Gastroesophageal sphincter (tissue), 3 donors: ENCODE results near the gene SLC66A1.

Experiments used
- EP300 ChIP-seq: sonication (generic); formaldehyde crosslinking; IDR thresholded peaks from one replicate; pipeline ENCODE4 v1.6.1; 2017; ENCODE audit warnings: antibody characterized with exemption, mild to moderate bottlenecking
- POLR2A ChIP-seq, 2 donors: fragments of 450-650 bp; IDR thresholded peaks; one replicate each; pipeline ENCODE4 v1.6.1; 2017; ENCODE audit warnings: antibody characterized with exemption in 2 of 2, mild to moderate bottlenecking in 2 of 2, moderate library complexity in 1 of 2
- POLR2AphosphoS5 ChIP-seq: sonication (generic); formaldehyde crosslinking; IDR thresholded peaks from one replicate; pipeline ENCODE4 v1.6.1; 2017; ENCODE audit warnings: antibody characterized with exemption
- TF ChIP-seq, protein P1 (sequence below), 4 experiments: fragments of 200-600 bp in 2 of 4; fragments of 450-650 bp in 2 of 4; sonication (generic) in 1 of 4; IDR thresholded peaks; one replicate each; pipeline ENCODE4 v1.5.1; 2017 to 2019; ENCODE audit warnings: antibody characterized with exemption in 4 of 4, mild to moderate bottlenecking in 2 of 4, moderate library complexity in 2 of 4

- TF ChIP-seq POLR2AphosphoS5, result no peak
- TF ChIP-seq POLR2A (IDR thresholded peaks at IDR 0.05), result no peak
- TF ChIP-seq, protein P1, sequence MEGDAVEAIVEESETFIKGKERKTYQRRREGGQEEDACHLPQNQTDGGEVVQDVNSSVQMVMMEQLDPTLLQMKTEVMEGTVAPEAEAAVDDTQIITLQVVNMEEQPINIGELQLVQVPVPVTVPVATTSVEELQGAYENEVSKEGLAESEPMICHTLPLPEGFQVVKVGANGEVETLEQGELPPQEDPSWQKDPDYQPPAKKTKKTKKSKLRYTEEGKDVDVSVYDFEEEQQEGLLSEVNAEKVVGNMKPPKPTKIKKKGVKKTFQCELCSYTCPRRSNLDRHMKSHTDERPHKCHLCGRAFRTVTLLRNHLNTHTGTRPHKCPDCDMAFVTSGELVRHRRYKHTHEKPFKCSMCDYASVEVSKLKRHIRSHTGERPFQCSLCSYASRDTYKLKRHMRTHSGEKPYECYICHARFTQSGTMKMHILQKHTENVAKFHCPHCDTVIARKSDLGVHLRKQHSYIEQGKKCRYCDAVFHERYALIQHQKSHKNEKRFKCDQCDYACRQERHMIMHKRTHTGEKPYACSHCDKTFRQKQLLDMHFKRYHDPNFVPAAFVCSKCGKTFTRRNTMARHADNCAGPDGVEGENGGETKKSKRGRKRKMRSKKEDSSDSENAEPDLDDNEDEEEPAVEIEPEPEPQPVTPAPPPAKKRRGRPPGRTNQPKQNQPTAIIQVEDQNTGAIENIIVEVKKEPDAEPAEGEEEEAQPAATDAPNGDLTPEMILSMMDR (IDR thresholded peaks at IDR 0.05), result no peak
- no peak for TF ChIP-seq EP300
These were observed 64.6 kb downstream of the SLC66A1 start for GRCh38 chr1:19376428-19377372.
